ENCODE results near the gene EIF4E3.

EIF4E3 gene

DNA sequence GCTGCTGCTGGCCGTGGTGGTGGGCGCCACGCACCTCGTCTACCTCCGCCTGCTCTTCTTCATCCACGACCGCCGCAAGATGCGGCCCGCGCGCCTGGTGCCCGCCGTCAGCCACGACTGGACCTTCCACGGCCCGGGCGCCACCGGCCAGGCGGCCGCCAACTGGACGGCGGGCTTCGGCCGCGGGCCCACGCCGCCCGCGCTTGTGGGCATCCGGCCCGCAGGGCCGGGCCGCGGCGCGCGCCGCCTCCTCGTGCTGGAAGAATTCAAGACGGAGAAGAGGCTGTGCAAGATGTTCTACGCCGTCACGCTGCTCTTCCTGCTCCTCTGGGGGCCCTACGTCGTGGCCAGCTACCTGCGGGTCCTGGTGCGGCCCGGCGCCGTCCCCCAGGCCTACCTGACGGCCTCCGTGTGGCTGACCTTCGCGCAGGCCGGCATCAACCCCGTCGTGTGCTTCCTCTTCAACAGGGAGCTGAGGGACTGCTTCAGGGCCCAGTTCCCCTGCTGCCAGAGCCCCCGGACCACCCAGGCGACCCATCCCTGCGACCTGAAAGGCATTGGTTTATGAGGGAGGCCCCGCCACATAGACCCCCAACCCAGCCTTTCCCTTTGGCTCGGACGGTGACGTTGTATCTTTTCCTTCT lies 29.5 kb upstream of the EIF4E3 start:
- TF ChIP-seq CTCF (IDR thresholded peaks at IDR 0.05): no peak

DNA sequence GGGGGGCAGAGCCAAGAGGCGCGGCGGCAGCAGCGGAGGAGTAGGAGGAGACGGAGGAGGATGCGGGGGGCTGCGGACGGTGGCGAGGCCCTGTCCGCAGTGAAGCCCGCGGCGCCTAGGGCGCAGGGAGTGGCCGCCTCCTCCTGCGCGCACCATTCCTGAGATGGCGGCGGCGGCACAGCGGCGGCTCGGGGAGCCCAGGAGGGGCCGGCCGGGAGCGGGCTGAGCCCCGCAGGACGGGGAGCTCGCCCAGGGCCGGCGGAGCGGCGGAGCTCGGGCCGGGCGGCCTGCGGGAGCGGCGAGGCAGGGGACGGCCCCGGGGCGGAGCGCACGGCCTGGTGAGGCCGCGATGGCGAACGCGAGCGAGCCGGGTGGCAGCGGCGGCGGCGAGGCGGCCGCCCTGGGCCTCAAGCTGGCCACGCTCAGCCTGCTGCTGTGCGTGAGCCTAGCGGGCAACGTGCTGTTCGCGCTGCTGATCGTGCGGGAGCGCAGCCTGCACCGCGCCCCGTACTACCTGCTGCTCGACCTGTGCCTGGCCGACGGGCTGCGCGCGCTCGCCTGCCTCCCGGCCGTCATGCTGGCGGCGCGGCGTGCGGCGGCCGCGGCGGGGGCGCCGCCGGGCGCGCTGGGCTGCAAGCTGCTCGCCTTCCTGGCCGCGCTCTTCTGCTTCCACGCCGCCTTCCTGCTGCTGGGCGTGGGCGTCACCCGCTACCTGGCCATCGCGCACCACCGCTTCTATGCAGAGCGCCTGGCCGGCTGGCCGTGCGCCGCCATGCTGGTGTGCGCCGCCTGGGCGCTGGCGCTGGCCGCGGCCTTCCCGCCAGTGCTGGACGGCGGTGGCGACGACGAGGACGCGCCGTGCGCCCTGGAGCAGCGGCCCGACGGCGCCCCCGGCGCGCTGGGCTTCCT lies 28.8 kb upstream of the EIF4E3 start, which contains the start of gene GPR27:
GPR27 (plus strand) TSS at position 155 of the 909 bp plus-strand sequence; CDS start at position 350, 195 bp downstream.
- TF ChIP-seq CTCF (IDR thresholded peaks at IDR 0.05): no peak

DNA sequence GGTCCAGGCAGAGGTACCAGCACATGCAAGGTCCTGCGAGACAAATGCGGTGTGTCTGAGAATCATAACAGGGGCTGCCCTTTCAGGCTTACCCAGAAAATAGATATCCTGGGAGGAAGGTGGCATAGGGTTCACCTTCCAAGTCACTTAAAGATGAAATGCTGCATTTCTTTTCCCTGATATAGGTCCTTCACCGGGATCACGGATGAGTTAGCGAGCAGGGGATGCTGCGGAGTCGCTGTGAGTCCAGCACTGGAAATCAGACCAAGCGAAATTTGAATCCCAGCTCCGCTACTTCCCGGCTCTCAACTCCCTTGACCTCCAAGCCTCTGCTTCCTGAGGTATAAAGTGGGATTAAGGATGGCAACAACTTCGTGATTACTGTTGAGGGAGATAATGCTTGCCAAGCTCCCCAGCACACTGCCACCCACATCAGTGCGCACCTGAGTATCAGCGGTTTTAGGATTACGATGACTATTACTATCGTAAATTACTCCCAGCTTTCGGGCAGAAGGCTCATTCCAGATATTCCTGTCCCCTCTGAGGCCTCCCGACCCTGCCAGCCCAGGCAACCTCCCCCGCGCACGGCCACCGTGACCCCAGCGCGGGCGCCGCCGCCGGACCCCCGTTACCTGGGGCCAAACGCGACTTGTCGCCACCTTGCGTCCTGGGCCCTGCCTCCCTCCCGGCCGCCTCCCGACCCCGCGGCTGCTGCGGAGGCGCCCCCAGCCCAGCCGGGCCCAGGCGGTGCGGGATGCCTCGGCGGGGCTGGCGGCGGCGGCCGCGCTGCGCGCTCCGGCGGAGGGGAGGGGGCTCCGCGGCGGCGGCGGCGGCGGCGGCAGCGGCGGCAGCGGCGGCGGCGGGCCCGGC lies 27.9 kb upstream of the EIF4E3 start:
- TF ChIP-seq CTCF (IDR thresholded peaks at IDR 0.05): no peak

DNA sequence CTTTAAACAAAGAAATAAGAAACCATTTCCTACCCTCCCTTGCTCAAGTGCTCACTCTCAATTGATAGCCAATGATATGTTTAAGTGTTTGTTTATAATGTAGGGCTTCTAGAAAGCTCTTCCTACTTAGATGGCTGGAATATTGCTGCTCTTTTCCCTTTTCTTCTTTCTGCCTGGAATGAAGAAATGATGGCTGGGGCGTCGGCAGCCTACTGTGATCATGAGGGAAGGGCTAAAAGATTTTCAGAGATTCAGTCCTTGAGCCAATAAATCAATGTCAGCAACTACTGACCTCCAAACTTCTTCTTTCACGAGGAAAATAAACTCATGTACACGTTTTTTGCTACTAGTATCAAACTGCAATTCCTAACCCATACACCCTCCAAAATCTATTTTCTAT lies 26.4 kb upstream of the EIF4E3 start:
- no peak for TF ChIP-seq CTCF (IDR thresholded peaks at IDR 0.05)

GRCh38 chr3:71744738-71745137 lies 19.5 kb upstream of the EIF4E3 start:
- TF ChIP-seq CTCF (IDR thresholded peaks at IDR 0.05): no peak

- TF ChIP-seq CTCF (IDR thresholded peaks at IDR 0.05): no peak
Measured at GRCh38 chr3:71742621-71743020, 17.4 kb upstream of the EIF4E3 start.

- TF ChIP-seq CTCF (IDR thresholded peaks at IDR 0.05): no peak
Measured at GRCh38 chr3:71734881-71735280, 9.7 kb upstream of the EIF4E3 start.

Data from LNCAP (cell line).